HG03457 (cell line): ENCODE measurements around the gene TRIM60.
"Not testable (repeated sequence)": the region's sequence is repeated elsewhere in the genome, so short reads cannot be mapped to it uniquely, and the experiment has no call there.

ENCODE experiments used
- ATAC-seq: cut with Tn5 transposase; IDR thresholded peaks from one replicate; pipeline ENCODE4 v1.9.1; 2021; ENCODE audit warnings: moderate number of reproducible peaks; ENCODE audit not compliant: unreplicated experiment

The TRIM60 gene

GRCh38 chr4:165052627-165053026 lies 20.8 kb downstream of the TRIM60 start:
- no peak for ATAC-seq

GRCh38 chr4:165053645-165054044 lies 21.8 kb downstream of the TRIM60 start, which contains the start of gene TRIM75:
TSS of gene TRIM75 (plus strand) at chr4:165053866. CDS start at chr4:165059148, 5,282 bp downstream.
- ATAC-seq: no peak

GRCh38 chr4:165055601-165056000 lies 23.8 kb downstream of the TRIM60 start:
- no peak for ATAC-seq

GRCh38 chr4:165058666-165059065 lies 26.9 kb downstream of the TRIM60 start:
- no peak for ATAC-seq

- ATAC-seq: no peak
Measured at GRCh38 chr4:165059386-165059785, 27.6 kb downstream of the TRIM60 start.

GRCh38 chr4:165060938-165061337 lies 29.1 kb downstream of the TRIM60 start:
- no peak for ATAC-seq

- ATAC-seq: no peak
Measured at GRCh38 chr4:165070560-165070959, 38.8 kb downstream of the TRIM60 start.

GRCh38 chr4:165073346-165073745 lies 41.5 kb downstream of the TRIM60 start:
- ATAC-seq: not testable (repeated sequence)

GRCh38 chr4:165077034-165077578 lies 45.3 kb downstream of the TRIM60 start:
- no peak for ATAC-seq

- no peak for ATAC-seq
Measured at GRCh38 chr4:165079476-165079875, 47.7 kb downstream of the TRIM60 start.

- not testable (repeated sequence) for ATAC-seq
Measured at GRCh38 chr4:165084787-165085186, 53.0 kb downstream of the TRIM60 start.

- ATAC-seq: no peak
Measured at GRCh38 chr4:165085946-165086345, 54.1 kb downstream of the TRIM60 start.

- no peak for ATAC-seq
Measured at GRCh38 chr4:165088366-165088765, 56.6 kb downstream of the TRIM60 start.
